ENCODE measurements around the gene IKZF2. TPM values are rescaled to one million over a fixed set of nuclear protein-coding genes. Genes with fewer than 3 reads are reported as not detected.
A peak's percentile ranks its signal among the peaks of the same experiment; 100 is the strongest.

The IKZF2 gene
- total RNA-seq, 1 donor from 2014 or later, result 16.4 TPM

- intact Hi-C loops (cut with DNase I), result no loop called here
- no peak overlapping the region for H3K4me3 ChIP-seq
- no peak for TF ChIP-seq CTCF (IDR thresholded peaks at IDR 0.05)
- H3K36me3 ChIP-seq, result no peaks in the 10 kb centered on the region
- no peak overlapping the region for H3K27ac ChIP-seq
- peak; percentile 57 for ATAC-seq
- no peaks in the 10 kb centered on the region for H3K4me1 ChIP-seq
- no peaks in the 10 kb centered on the region for H3K27me3 ChIP-seq
- DNase-seq, result no peak
- no peaks in the 10 kb centered on the region for H3K9me3 ChIP-seq
Measured at GRCh38 chr2:213086571-213086970, 64.8 kb downstream of the IKZF2 start.

GRCh38 chr2:213086050-213086449 is 65.4 kb downstream of the IKZF2 start:
- ATAC-seq (no peak), DNase-seq (no peak)
- Histone ChIP-seq H3K27ac (no peak overlapping the region), H3K4me3 (no peak overlapping the region), H3K27me3 (no peaks in the 10 kb centered on the region), H3K9me3 (no peaks in the 10 kb centered on the region), H3K4me1 (no peaks in the 10 kb centered on the region), H3K36me3 (no peaks in the 10 kb centered on the region)
- TF ChIP-seq CTCF (IDR thresholded peaks at IDR 0.05), result no peak
- intact Hi-C loops (cut with DNase I), result no loop called here

GRCh38 chr2:213085538-213085937 is 65.9 kb downstream of the IKZF2 start:
- no peak for TF ChIP-seq CTCF (IDR thresholded peaks at IDR 0.05)
- no peak overlapping the region for H3K4me3 ChIP-seq
- H3K27me3 ChIP-seq, result no peaks in the 10 kb centered on the region
- no peaks in the 10 kb centered on the region for H3K9me3 ChIP-seq
- ATAC-seq, result no peak
- DNase-seq, result no peak
- H3K27ac ChIP-seq, result no peak overlapping the region
- H3K4me1 ChIP-seq, result no peaks in the 10 kb centered on the region
- intact Hi-C loops (cut with DNase I), result no loop called here
- H3K36me3 ChIP-seq, result no peaks in the 10 kb centered on the region

- Histone ChIP-seq H3K27ac (no peak overlapping the region), H3K9me3 (no peaks in the 10 kb centered on the region), H3K4me3 (no peak overlapping the region), H3K27me3 (no peaks in the 10 kb centered on the region), H3K36me3 (no peaks in the 10 kb centered on the region), H3K4me1 (no peaks in the 10 kb centered on the region)
- ATAC-seq (no peak), DNase-seq (no peak)
- intact Hi-C loops (cut with DNase I), result no loop called here
- TF ChIP-seq CTCF (IDR thresholded peaks at IDR 0.05), result no peak
Measured at GRCh38 chr2:213084261-213084660, 67.2 kb downstream of the IKZF2 start.

- TF ChIP-seq CTCF (IDR thresholded peaks at IDR 0.05), result no peak
- ATAC-seq (no peak), DNase-seq (no peak)
- no peak overlapping the region for H3K27ac ChIP-seq
- H3K36me3 ChIP-seq, result no peaks in the 10 kb centered on the region
- H3K4me1 ChIP-seq, result no peaks in the 10 kb centered on the region
- H3K4me3 ChIP-seq, result no peak overlapping the region
- H3K9me3 ChIP-seq, result no peaks in the 10 kb centered on the region
- H3K27me3 ChIP-seq, result no peaks in the 10 kb centered on the region
- intact Hi-C loops (cut with DNase I), result no loop called here
Measured at GRCh38 chr2:213080969-213081617, 70.3 kb downstream of the IKZF2 start.

GRCh38 chr2:213079756-213080155 is 71.7 kb downstream of the IKZF2 start:
- H3K36me3 ChIP-seq, result no peaks in the 10 kb centered on the region
- no peak for TF ChIP-seq CTCF (IDR thresholded peaks at IDR 0.05)
- H3K27me3 ChIP-seq, result no peaks in the 10 kb centered on the region
- no peak overlapping the region for H3K4me3 ChIP-seq
- intact Hi-C loops (cut with DNase I), result no loop called here
- no peak overlapping the region for H3K27ac ChIP-seq
- ATAC-seq (no peak), DNase-seq (no peak)
- no peaks in the 10 kb centered on the region for H3K4me1 ChIP-seq
- no peaks in the 10 kb centered on the region for H3K9me3 ChIP-seq

Measured in upper lobe of right lung (tissue), 1 donor.